GM12865 (cell line): ENCODE measurements around the gene FHIT.

Experiments used
- DNase-seq: peaks from one replicate; pipeline ENCODE4 v3.0.0; 2010; ENCODE audit warnings: low read depth
- H3K4me3 ChIP-seq: 2 replicates; pipeline ENCODE4 v1.5.1; 2011; ENCODE audit warnings: mild to moderate bottlenecking, low read depth, low read length, control low read depth
- TF ChIP-seq, protein P1 (sequence below): IDR thresholded peaks from 2 replicates; pipeline ENCODE4 v1.5.1; 2011; ENCODE audit warnings: low read length, control low read depth, low read depth, inconsistent platforms; ENCODE audit not compliant: insufficient read depth; ENCODE audit errors: missing control alignments

Gene FHIT

GRCh38 chr3:59880717-59881116 lies 1370.5 kb downstream of the FHIT start:
- TF ChIP-seq, protein P1, sequence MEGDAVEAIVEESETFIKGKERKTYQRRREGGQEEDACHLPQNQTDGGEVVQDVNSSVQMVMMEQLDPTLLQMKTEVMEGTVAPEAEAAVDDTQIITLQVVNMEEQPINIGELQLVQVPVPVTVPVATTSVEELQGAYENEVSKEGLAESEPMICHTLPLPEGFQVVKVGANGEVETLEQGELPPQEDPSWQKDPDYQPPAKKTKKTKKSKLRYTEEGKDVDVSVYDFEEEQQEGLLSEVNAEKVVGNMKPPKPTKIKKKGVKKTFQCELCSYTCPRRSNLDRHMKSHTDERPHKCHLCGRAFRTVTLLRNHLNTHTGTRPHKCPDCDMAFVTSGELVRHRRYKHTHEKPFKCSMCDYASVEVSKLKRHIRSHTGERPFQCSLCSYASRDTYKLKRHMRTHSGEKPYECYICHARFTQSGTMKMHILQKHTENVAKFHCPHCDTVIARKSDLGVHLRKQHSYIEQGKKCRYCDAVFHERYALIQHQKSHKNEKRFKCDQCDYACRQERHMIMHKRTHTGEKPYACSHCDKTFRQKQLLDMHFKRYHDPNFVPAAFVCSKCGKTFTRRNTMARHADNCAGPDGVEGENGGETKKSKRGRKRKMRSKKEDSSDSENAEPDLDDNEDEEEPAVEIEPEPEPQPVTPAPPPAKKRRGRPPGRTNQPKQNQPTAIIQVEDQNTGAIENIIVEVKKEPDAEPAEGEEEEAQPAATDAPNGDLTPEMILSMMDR: no peak
- no peak overlapping the region for H3K4me3 ChIP-seq
- DNase-seq: no peak

DNA sequence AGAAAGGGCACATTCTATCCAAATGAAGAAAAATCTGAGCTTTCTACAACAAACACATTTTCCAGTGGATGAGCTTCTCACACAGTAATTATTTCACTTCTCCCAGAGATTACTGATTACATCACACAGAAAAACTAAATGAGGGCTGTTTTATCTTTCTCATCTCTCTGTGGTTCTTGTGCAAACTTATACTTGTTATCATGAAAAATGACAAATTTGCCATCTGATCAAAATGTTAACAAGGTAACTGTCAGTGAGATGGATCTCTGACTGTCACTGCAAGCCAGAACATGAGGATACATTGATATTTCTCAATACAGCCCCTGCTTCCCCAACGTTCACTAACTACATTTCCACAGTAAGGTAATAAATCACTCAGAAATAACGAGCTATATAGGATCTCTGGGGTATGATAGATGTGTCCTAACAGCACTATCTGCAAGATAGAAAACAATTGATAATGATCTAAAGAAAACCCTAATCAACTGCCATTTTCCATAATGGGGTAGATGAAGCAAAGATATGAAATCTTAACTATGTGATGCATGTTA lies 1372.1 kb downstream of the FHIT start:
- no peak for DNase-seq
- H3K4me3 ChIP-seq: no peak overlapping the region
- TF ChIP-seq, protein P1: no peak

GRCh38 chr3:59878038-59878427 lies 1373.2 kb downstream of the FHIT start:
- DNase-seq: no peak
- H3K4me3 ChIP-seq: no peak overlapping the region
- TF ChIP-seq, protein P1: no peak

DNA sequence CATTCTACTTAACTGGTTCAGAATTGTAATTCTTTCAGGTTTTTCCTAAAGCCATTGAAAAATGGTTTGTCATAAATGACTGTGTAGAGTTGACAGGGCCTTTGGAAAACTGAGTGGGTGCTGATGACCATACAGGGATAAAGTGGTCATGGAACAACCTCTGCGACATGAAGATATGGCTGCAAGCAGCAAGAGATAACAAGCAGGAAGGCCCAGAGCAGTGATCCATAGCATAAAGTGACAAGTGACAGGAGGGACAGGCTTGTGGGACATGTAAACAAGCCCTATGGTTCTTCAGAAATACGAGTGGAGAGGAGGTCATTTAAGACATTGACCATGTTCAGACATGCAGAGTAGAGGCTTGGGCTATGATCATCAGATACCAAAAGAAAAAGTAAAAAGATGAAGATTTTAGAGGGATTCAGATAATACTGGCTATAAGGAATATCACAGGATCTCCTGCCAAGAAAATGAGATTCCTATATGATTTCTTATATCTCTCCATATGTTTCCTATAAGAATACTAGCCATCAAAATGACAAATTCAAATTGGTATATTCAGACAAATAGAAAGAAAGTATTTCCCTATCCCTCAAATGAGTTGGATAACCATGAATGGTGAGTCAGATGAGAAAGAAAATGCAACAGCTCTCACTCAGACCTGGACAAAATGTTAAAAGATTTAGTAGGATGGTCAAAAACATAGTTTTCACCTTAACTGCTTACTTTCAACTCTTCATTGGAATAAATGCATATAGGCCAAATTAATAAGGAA lies 1373.8 kb downstream of the FHIT start:
- TF ChIP-seq, protein P1: no peak
- no peak for DNase-seq
- no peak overlapping the region for H3K4me3 ChIP-seq

GRCh38 chr3:59876533-59877062 lies 1374.7 kb downstream of the FHIT start:
- TF ChIP-seq, protein P1: no peak

DNA sequence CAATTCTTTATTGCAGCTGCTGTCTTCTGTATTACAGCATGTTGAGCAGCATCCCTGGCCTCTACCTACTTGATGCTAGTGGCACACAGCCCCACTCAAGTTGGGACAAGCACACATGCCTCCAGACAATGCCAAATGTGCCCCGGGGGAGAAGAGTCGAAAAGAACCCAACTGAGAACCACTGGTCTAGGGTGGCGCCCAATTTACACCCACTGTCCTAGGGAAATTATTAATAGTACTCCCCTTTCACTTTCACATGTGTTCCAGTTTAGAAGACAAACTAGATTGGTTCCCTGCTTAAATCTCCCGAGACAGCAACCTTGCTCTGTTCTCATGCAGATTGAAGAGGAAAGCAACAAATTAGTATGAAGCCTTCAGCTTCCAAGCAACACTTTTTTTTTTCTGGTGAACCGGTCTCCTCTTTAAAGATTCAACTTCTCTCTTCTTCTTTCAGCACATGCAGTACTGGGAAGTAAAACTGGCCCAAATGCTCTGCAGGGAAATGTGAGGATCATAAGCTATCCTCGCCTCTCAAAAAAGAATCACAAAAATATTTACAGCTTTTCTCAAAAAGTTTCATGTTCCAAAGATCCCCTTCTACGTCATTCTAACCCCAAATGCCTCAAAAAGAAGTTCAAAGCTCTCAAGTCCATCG lies 1377.5 kb downstream of the FHIT start:
- no peak overlapping the region for H3K4me3 ChIP-seq
- TF ChIP-seq, protein P1: no peak
- DNase-seq: peak; percentile 17

More at GRCh38 chr3:59876533-59877062, 1374.7 kb downstream of the FHIT start:
- H3K4me3 ChIP-seq: no peak overlapping the region
- DNase-seq: no peak
